Spleen (tissue), 11 donors: ENCODE data around the gene KSR1. TPM values are rescaled to one million over a fixed set of nuclear protein-coding genes. Genes with fewer than 3 reads are reported as not detected.

ENCODE experiments used
- DNase-seq: peaks from one replicate; pipeline ENCODE4 v3.0.0-alpha.2; 2020
- H3K27ac ChIP-seq, 8 donors: fragments of 200-600 bp; sonication (generic) in 7 of 8; 1 replicate in 4 of 8; 2 replicates in 4 of 8; pipeline versions ENCODE4 v1.5.0 to v1.8.0; 2016 to 2021; ENCODE audit warnings: inconsistent platforms in 4 of 8, mild to moderate bottlenecking in 4 of 8, moderate library complexity in 1 of 8
- H3K27me3 ChIP-seq, 7 donors: fragments of 200-600 bp; sonication (generic) in 6 of 7; replicated peaks in 1 of 7; 1 replicate in 4 of 7; 2 replicates in 3 of 7; pipeline versions ENCODE4 v1.5.0 to v1.8.0; 2016 to 2021; ENCODE audit warnings: inconsistent platforms in 3 of 7, mild to moderate bottlenecking in 1 of 7
- H3K36me3 ChIP-seq, 6 donors: fragments of 200-600 bp; sonication (generic) in 5 of 6; 1 replicate in 4 of 6; 2 replicates in 2 of 6; pipeline versions ENCODE4 v1.5.0 to v1.8.0; 2016 to 2021; ENCODE audit warnings: inconsistent platforms in 2 of 6
- H3K4me1 ChIP-seq, 6 donors: fragments of 200-600 bp; sonication (generic) in 5 of 6; 1 replicate in 3 of 6; 2 replicates in 3 of 6; pipeline versions ENCODE4 v1.5.0 to v1.8.0; 2016 to 2021; ENCODE audit warnings: inconsistent platforms in 3 of 6
- H3K4me3 ChIP-seq, 8 donors: fragments of 200-600 bp; sonication (generic) in 7 of 8; 1 replicate in 4 of 8; 2 replicates in 4 of 8; pipeline versions ENCODE4 v1.5.0 to v1.8.0; 2016 to 2021; ENCODE audit warnings: inconsistent platforms in 4 of 8, mild to moderate bottlenecking in 4 of 8, moderate library complexity in 2 of 8
- H3K9me3 ChIP-seq, 8 donors: fragments of 200-600 bp; sonication (generic) in 7 of 8; 1 replicate in 4 of 8; 2 replicates in 4 of 8; pipeline versions ENCODE4 v1.5.0 to v1.8.0; 2016 to 2021; ENCODE audit warnings: inconsistent platforms in 4 of 8
- POLR2A ChIP-seq, 3 donors: fragments of 450-650 bp; IDR thresholded peaks; one replicate each; pipeline ENCODE4 v1.5.1; 2017; ENCODE audit warnings: antibody characterized with exemption in 3 of 3, mild to moderate bottlenecking in 1 of 3
- POLR2AphosphoS5 ChIP-seq, 3 donors: sonication (generic); formaldehyde crosslinking; IDR thresholded peaks; one replicate each; pipeline ENCODE4 v1.5.1; 2017; ENCODE audit warnings: antibody characterized with exemption in 3 of 3
- WGBS, 5 donors: extraction: QIAGEN DNeasy Blood & Tissue Kit in 3 of 5; methylation state at CpG; one replicate each; pipeline versions ENCODE4 v1.1.5 to v1.1.7; 2013 to 2018; 5-methylcytosine and 5-hydroxymethylcytosine counted together
- intact Hi-C: fragments of 100-400 bp; cut with DNase I; formaldehyde crosslinking; loops from one replicate; pipeline ENCODE4 v1.15.0; 2023; ENCODE audit warnings: low total_unique reads
- polyA plus RNA-seq, 3 donors: library from polyadenylated mRNA; stranded (reverse); fragments of 200-250 nt; gene quantifications; one replicate each; pipeline ENCODE4 v1.2.1, GENCODE V29; 2013
- total RNA-seq, 7 donors: library from RNA; depleted of rRNA in 3 of 7; stranded (reverse); fragments of >200 nt in 3 of 7; fragmentation: NEBNext Ultra II Directional in 4 of 7; extraction: Animal tissue kit (Norgen Biotek cat#: 25700) in 4 of 7; gene quantifications; one replicate each; pipeline versions ENCODE4 v1.1.0 to v1.2.1, GENCODE V29; 2016 to 2021
- TF ChIP-seq, protein P1 (sequence below), 11 experiments: fragments of 200-600 bp in 7 of 11; fragments of 450-650 bp in 4 of 11; sonication (generic) in 4 of 11; IDR thresholded peaks in 8 of 11; conservative IDR thresholded peaks in 3 of 11; 1 replicate in 7 of 11; 2 replicates in 4 of 11; pipeline versions ENCODE4 v1.4.0 to v1.8.0; 2016 to 2021; ENCODE audit warnings: antibody characterized with exemption in 11 of 11, inconsistent platforms in 4 of 11, mild to moderate bottlenecking in 1 of 11
- donor health status: healthy with polysubstance abuse.
- donor health status: DM: no; HTN: no; CAD: no; lungs with moderate emphysema.
- donor health status: DM: no; HTN: no; CAD: no.
- donor health status: Bipolar disorder and iron deficiency.
- donor health status: healthy.
- donor health status: DM: no; HTN: no; CAD: no.
- donor health status: DM: yes; HTN: yes; CAD: no.

Gene KSR1
- total and polyA plus RNA-seq, 10 donors = 6.4 to 100 (median 46.0) TPM

- H3K36me3 ChIP-seq = no peaks in the 10 kb centered on the region
- H3K4me1 ChIP-seq = peaks cover 22 to 72% (median 45%) of the 10 kb centered on the region in 6 donors
- no peak overlapping the region for H3K4me3 ChIP-seq
- no peaks in the 10 kb centered on the region for H3K27me3 ChIP-seq
- WGBS, 5 donors = 86 to 92% (median 92%) methylated on average over 7 of the region's 7 CpGs
- TF ChIP-seq POLR2A (IDR thresholded peaks at IDR 0.05) (no peak), POLR2AphosphoS5 (IDR thresholded peaks at IDR 0.05) (no peak)
- TF ChIP-seq, protein P1, sequence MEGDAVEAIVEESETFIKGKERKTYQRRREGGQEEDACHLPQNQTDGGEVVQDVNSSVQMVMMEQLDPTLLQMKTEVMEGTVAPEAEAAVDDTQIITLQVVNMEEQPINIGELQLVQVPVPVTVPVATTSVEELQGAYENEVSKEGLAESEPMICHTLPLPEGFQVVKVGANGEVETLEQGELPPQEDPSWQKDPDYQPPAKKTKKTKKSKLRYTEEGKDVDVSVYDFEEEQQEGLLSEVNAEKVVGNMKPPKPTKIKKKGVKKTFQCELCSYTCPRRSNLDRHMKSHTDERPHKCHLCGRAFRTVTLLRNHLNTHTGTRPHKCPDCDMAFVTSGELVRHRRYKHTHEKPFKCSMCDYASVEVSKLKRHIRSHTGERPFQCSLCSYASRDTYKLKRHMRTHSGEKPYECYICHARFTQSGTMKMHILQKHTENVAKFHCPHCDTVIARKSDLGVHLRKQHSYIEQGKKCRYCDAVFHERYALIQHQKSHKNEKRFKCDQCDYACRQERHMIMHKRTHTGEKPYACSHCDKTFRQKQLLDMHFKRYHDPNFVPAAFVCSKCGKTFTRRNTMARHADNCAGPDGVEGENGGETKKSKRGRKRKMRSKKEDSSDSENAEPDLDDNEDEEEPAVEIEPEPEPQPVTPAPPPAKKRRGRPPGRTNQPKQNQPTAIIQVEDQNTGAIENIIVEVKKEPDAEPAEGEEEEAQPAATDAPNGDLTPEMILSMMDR (IDR thresholded peaks at IDR 0.05 in 8 of 11, conservative IDR thresholded peaks at IDR 0.05 in 3 of 11) = no peak
- DNase-seq = peak; percentile 21
- intact Hi-C loops = no loop called here
- H3K27ac ChIP-seq = peak overlapping the region in 5 of 8 donors; percentile 60 to 79 (median 68)
- H3K9me3 ChIP-seq = no peaks in the 10 kb centered on the region
Observed at GRCh38 chr17:27521281-27522027, 65.2 kb downstream of the KSR1 start.

DNA sequence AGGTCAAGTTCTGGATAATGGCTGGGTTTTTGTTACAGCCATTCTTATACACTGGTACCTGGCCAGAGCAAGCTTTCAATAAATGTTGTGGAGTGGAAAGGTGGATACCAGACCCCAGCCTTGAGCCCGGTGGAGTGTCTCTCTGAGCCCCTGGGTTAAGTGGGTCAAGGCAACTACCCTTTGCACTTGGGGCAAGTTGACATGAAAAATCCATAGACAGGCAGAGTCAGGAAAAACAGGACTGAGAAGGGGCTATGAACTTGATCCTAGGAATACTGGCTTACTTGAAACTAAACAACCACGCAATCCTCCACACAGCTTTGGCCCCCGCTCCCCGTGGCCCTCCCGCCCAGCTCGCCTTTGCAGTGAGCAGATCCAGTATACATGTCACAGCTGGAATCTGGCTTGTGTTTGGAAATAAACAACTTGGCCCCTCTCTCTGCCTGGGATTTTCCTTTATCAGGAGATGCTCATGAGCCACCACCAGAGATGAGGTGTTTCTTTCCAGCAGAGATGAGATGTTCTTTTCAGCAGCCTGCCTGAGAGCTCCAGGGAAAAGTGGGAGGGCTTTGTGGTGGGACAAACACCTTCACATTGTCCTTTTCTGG lies 65.9 kb downstream of the KSR1 start:
- peaks cover 28 to 79% (median 52%) of the 10 kb centered on the region in 6 donors for H3K4me1 ChIP-seq
- H3K9me3 ChIP-seq = no peaks in the 10 kb centered on the region
- intact Hi-C loops = no loop called here
- no peak overlapping the region for H3K27ac ChIP-seq
- WGBS, 5 donors = 86 to 94% (median 90%) methylated on average over 6 of the region's 6 CpGs
- H3K36me3 ChIP-seq = no peaks in the 10 kb centered on the region
- no peaks in the 10 kb centered on the region for H3K27me3 ChIP-seq
- no peak overlapping the region for H3K4me3 ChIP-seq
- DNase-seq = peak; percentile 20
- TF ChIP-seq, protein P1 (IDR thresholded peaks at IDR 0.05 in 8 of 11, conservative IDR thresholded peaks at IDR 0.05 in 3 of 11) = no peak
- TF ChIP-seq POLR2AphosphoS5 (IDR thresholded peaks at IDR 0.05) (no peak), POLR2A (IDR thresholded peaks at IDR 0.05) (no peak)

- TF ChIP-seq, protein P1 (IDR thresholded peaks at IDR 0.05 in 8 of 11, conservative IDR thresholded peaks at IDR 0.05 in 3 of 11) = no peak
- TF ChIP-seq POLR2AphosphoS5 (IDR thresholded peaks at IDR 0.05) (no peak), POLR2A (IDR thresholded peaks at IDR 0.05) (no peak)
- Histone ChIP-seq H3K4me1 (peaks cover 27 to 86% (median 51%) of the 10 kb centered on the region in 6 donors), H3K4me3 (no peak overlapping the region), H3K27me3 (no peaks in the 10 kb centered on the region), H3K9me3 (no peaks in the 10 kb centered on the region), H3K27ac (no peak overlapping the region), H3K36me3 (no peaks in the 10 kb centered on the region)
- 84 to 92% (median 89%) methylated on average over 1 of the region's 1 CpG for WGBS, 5 donors
- intact Hi-C loops = no loop called here
- no peak for DNase-seq
Observed at GRCh38 chr17:27523712-27524111, 67.5 kb downstream of the KSR1 start.

GRCh38 chr17:27524594-27524993 lies 68.3 kb downstream of the KSR1 start:
- peaks cover 22 to 86% (median 49%) of the 10 kb centered on the region in 6 donors for H3K4me1 ChIP-seq
- WGBS, 5 donors = 35 to 79% (median 63%) methylated on average over 2 of the region's 2 CpGs
- intact Hi-C loops = no loop called here

More at GRCh38 chr17:27524594-27524993, 68.3 kb downstream of the KSR1 start:
- no peaks in the 10 kb centered on the region for H3K27me3 ChIP-seq
- no peaks in the 10 kb centered on the region for H3K36me3 ChIP-seq
- no peaks in the 10 kb centered on the region for H3K9me3 ChIP-seq
- TF ChIP-seq POLR2A (IDR thresholded peaks at IDR 0.05) = no peak
- no peak for TF ChIP-seq POLR2AphosphoS5 (IDR thresholded peaks at IDR 0.05)
- TF ChIP-seq, protein P1 (IDR thresholded peaks at IDR 0.05 in 8 of 11, conservative IDR thresholded peaks at IDR 0.05 in 3 of 11) = no peak
- no peak overlapping the region for H3K4me3 ChIP-seq
- no peak overlapping the region for H3K27ac ChIP-seq
- no peak for DNase-seq
